Upper lobe of left lung (tissue), 6 donors: ENCODE measurements around the gene GLI3. TPM values are rescaled to one million over a fixed set of nuclear protein-coding genes. Genes with fewer than 3 reads are reported as not detected.

ENCODE experiments used
- ATAC-seq, 2 donors: fragments of 200-7000 bp; cut with Tn5 transposase; one replicate each; pipeline ENCODE4 v1.9.1; 2022; ENCODE audit warnings: mild to moderate bottlenecking in 2 of 2, moderate library complexity in 2 of 2; ENCODE audit not compliant: low FRiP score in 2 of 2
- DNase-seq, 2 donors: peaks; one replicate each; pipeline ENCODE4 v3.0.0-alpha.2; 2019 to 2020
- H3K27ac ChIP-seq, 4 donors: fragments of 200-600 bp; sonication (generic); one replicate each; pipeline ENCODE4 v1.5.1; 2016 to 2019
- H3K27me3 ChIP-seq, 4 donors: fragments of 200-600 bp; sonication (generic); one replicate each; pipeline ENCODE4 v1.5.1; 2017 to 2019
- H3K36me3 ChIP-seq, 4 donors: fragments of 200-600 bp; sonication (generic); one replicate each; pipeline ENCODE4 v1.5.1; 2016 to 2019
- H3K4me1 ChIP-seq, 4 donors: fragments of 200-600 bp; sonication (generic); one replicate each; pipeline ENCODE4 v1.5.1; 2018 to 2019
- H3K4me3 ChIP-seq, 4 donors: fragments of 200-600 bp; sonication (generic); one replicate each; pipeline ENCODE4 v1.5.1; 2017 to 2019; ENCODE audit warnings: mild to moderate bottlenecking in 2 of 4, moderate library complexity in 1 of 4
- H3K9me3 ChIP-seq, 4 donors: fragments of 200-600 bp; sonication (generic); one replicate each; pipeline ENCODE4 v1.5.1; 2018 to 2019
- CTCF ChIP-seq, 6 experiments: fragments of 450-650 bp in 4 of 6; fragments of 200-600 bp in 2 of 6; sonication (generic) in 2 of 6; IDR thresholded peaks; one replicate each; pipeline ENCODE4 v1.5.1; 2016 to 2019; ENCODE audit warnings: antibody characterized with exemption in 6 of 6
- EP300 ChIP-seq, 4 donors: sonication (generic); formaldehyde crosslinking; IDR thresholded peaks; one replicate each; pipeline ENCODE4 v1.5.1; 2017; ENCODE audit warnings: antibody characterized with exemption in 4 of 4, control low read depth in 2 of 4
- POLR2A ChIP-seq, 4 donors: fragments of 450-650 bp; IDR thresholded peaks; one replicate each; pipeline ENCODE4 v1.5.1; 2016 to 2017; ENCODE audit warnings: antibody characterized with exemption in 4 of 4, mild to moderate bottlenecking in 2 of 4
- POLR2AphosphoS5 ChIP-seq, 2 donors: sonication (generic); formaldehyde crosslinking; IDR thresholded peaks; one replicate each; pipeline ENCODE4 v1.5.1; 2017; ENCODE audit warnings: antibody characterized with exemption in 2 of 2
- WGBS, 2 donors: methylation state at CpG; one replicate each; pipeline ENCODE4 v1.1.5; 2017 to 2018; 5-methylcytosine and 5-hydroxymethylcytosine counted together
- total RNA-seq, 6 donors: library from RNA; depleted of rRNA in 4 of 6; stranded (reverse); fragments of >200 nt in 4 of 6; gene quantifications; one replicate each; pipeline versions ENCODE4 v1.1.0 to v1.2.1, GENCODE V29; 2016 to 2021
- donor health status: DM: no; HTN: no; CAD: no; lungs with moderate emphysema.
- donor health status: DM: no; HTN: yes; CAD: no; lungs with severe emphysema.

Gene GLI3
- total RNA-seq, 6 donors from 2014 or later: 5.2 to 19.4 (median 14.9) TPM

- peaks cover 0 to 3% (median 0%) of the 10 kb centered on the region in 4 donors for H3K27me3 ChIP-seq
- no peak overlapping the region for H3K4me3 ChIP-seq
- H3K9me3 ChIP-seq: no peaks in the 10 kb centered on the region
- 63 to 68% methylated on average over 2 of the region's 2 CpGs for WGBS, 2 donors
- no peaks in the 10 kb centered on the region for H3K36me3 ChIP-seq
- H3K4me1 ChIP-seq: peaks cover 5 to 19% (median 14%) of the 10 kb centered on the region in 4 donors
- no peak overlapping the region for H3K27ac ChIP-seq
- DNase-seq (no peak), ATAC-seq (no peak)
- no peak for TF ChIP-seq POLR2AphosphoS5 (IDR thresholded peaks at IDR 0.05)
- TF ChIP-seq POLR2A (IDR thresholded peaks at IDR 0.05): no peak
- TF ChIP-seq EP300 (IDR thresholded peaks at IDR 0.05): no peak
- TF ChIP-seq CTCF (IDR thresholded peaks at IDR 0.05): no peak
These were observed 3.4 kb upstream of the GLI3 start for GRCh38 chr7:42240416-42240815.

GRCh38 chr7:42238709-42239366 is 1.8 kb upstream of the GLI3 start:
- no peaks in the 10 kb centered on the region for H3K36me3 ChIP-seq
- no peak for DNase-seq
- WGBS, 2 donors: 53 to 58% methylated on average over 15 of the region's 15 CpGs
- no peaks in the 10 kb centered on the region for H3K9me3 ChIP-seq
- peak overlapping the region in 1 of 4 donors; percentile 90 for H3K4me3 ChIP-seq
- TF ChIP-seq POLR2AphosphoS5 (IDR thresholded peaks at IDR 0.05): no peak
- no peak for TF ChIP-seq CTCF (IDR thresholded peaks at IDR 0.05)
- no peak for TF ChIP-seq EP300 (IDR thresholded peaks at IDR 0.05)
- TF ChIP-seq POLR2A (IDR thresholded peaks at IDR 0.05): no peak
- H3K27me3 ChIP-seq: peaks cover 0 to 3% (median 0%) of the 10 kb centered on the region in 4 donors
- peaks cover 7 to 31% (median 24%) of the 10 kb centered on the region in 4 donors for H3K4me1 ChIP-seq
- peak overlapping the region; percentile 86 to 90 (median 88) for H3K27ac ChIP-seq
- ATAC-seq: peak in 1 of 2 donors; percentile 22

- ATAC-seq (peak in 1 of 2 donors; percentile 71), DNase-seq (peak in 1 of 2 donors; percentile 51)
- peaks cover 7 to 33% (median 29%) of the 10 kb centered on the region in 4 donors for H3K4me1 ChIP-seq
- no peak for TF ChIP-seq EP300 (IDR thresholded peaks at IDR 0.05)
- no peak for TF ChIP-seq POLR2A (IDR thresholded peaks at IDR 0.05)
- TF ChIP-seq CTCF (IDR thresholded peaks at IDR 0.05): no peak
- TF ChIP-seq POLR2AphosphoS5 (IDR thresholded peaks at IDR 0.05): no peak
- peak overlapping the region; percentile 53 to 90 (median 68) for H3K4me3 ChIP-seq
- 9 to 12% methylated on average over 47 to 52 of the region's 66 CpGs for WGBS, 2 donors
- H3K27me3 ChIP-seq: peaks cover 0 to 3% (median 0%) of the 10 kb centered on the region in 4 donors
- H3K9me3 ChIP-seq: no peaks in the 10 kb centered on the region
- H3K27ac ChIP-seq: peak overlapping the region; percentile 86 to 90 (median 88)
- H3K36me3 ChIP-seq: no peaks in the 10 kb centered on the region
These were observed 967 bp upstream of the GLI3 start for GRCh38 chr7:42237811-42238541.

GRCh38 chr7:42236266-42236975 is 588 bp downstream of the GLI3 start:
- Histone ChIP-seq H3K27ac (peak overlapping the region; percentile 83 to 88 (median 87)), H3K27me3 (peaks cover 0 to 3% (median 0%) of the 10 kb centered on the region in 4 donors), H3K9me3 (no peaks in the 10 kb centered on the region), H3K4me1 (peaks cover 7 to 33% (median 30%) of the 10 kb centered on the region in 4 donors), H3K36me3 (no peaks in the 10 kb centered on the region), H3K4me3 (peak overlapping the region; percentile 63 to 90 (median 73))
- ATAC-seq (peak; percentile 49 to 59), DNase-seq (peak; percentile 49 to 91)
- WGBS, 2 donors: 0 to 1% methylated on average over 11 to 43 of the region's 76 CpGs
- peak in 2 of 4 donors; percentile 12 to 38 for TF ChIP-seq POLR2A (IDR thresholded peaks at IDR 0.05)
- peak in 1 of 2 donors; percentile 52 for TF ChIP-seq POLR2AphosphoS5 (IDR thresholded peaks at IDR 0.05)
- no peak for TF ChIP-seq CTCF (IDR thresholded peaks at IDR 0.05)
- no peak for TF ChIP-seq EP300 (IDR thresholded peaks at IDR 0.05)
